RWPE1 (cell line): ENCODE measurements around the gene UCKL1.
"Not testable (repeated sequence)": the region's sequence is repeated elsewhere in the genome, so short reads cannot be mapped to it uniquely, and the experiment has no call there.

Source experiments
- CTCF ChIA-PET: fragments of 350-600 bp; sonication (Branson Sonifier 250); formaldehyde crosslinking; extraction: SDS; loops from one replicate; lab custom pipeline; 2021; lab: Yijun Ruan, JAX
- POLR2A ChIA-PET: fragments of 400-600 bp; formaldehyde crosslinking; extraction: SDS; loops from one replicate; lab custom pipeline; 2020; ENCODE audit warnings: antibody characterized with exemption; ENCODE audit not compliant: low non-redundant PET; lab: Yijun Ruan, JAX
- DNase-seq: peaks from one replicate; pipeline ENCODE4 v3.0.0; 2012; ENCODE audit warnings: low spot score
- H3K27ac ChIP-seq: fragments of 450-650 bp; 2 replicates; pipeline ENCODE4 v1.5.1; 2017
- TF ChIP-seq, protein P1 (sequence below): fragments of 450-650 bp; conservative IDR thresholded peaks from 2 replicates; pipeline ENCODE4 v1.5.1; 2017; ENCODE audit warnings: low read depth, mild to moderate bottlenecking

The UCKL1 gene

DNA sequence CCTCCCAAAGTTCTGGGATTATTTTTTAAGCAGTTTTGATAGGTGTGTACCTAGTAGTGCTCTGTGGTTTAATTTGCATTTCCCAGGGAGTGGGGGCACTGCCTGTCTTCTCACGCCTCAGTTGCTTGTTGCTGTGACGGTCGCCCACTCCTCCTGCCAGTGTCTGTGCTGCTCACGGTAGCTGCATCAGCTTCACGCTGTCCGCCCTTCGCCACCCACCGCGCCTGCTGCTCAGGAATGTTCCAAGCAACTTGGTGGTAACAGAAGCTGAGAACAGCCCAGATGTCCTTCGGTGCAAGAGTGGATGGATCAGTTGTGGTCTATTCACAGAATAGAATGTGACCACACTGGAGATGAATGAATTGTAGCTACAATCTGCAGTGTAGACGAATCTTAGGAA is 38.4 kb downstream of the UCKL1 start:
- H3K27ac ChIP-seq = peak overlapping the region; percentile 5
- ChIA-PET POLR2A (no interaction called here), CTCF (no interaction called here)
- no peak for DNase-seq
- TF ChIP-seq, protein P1, sequence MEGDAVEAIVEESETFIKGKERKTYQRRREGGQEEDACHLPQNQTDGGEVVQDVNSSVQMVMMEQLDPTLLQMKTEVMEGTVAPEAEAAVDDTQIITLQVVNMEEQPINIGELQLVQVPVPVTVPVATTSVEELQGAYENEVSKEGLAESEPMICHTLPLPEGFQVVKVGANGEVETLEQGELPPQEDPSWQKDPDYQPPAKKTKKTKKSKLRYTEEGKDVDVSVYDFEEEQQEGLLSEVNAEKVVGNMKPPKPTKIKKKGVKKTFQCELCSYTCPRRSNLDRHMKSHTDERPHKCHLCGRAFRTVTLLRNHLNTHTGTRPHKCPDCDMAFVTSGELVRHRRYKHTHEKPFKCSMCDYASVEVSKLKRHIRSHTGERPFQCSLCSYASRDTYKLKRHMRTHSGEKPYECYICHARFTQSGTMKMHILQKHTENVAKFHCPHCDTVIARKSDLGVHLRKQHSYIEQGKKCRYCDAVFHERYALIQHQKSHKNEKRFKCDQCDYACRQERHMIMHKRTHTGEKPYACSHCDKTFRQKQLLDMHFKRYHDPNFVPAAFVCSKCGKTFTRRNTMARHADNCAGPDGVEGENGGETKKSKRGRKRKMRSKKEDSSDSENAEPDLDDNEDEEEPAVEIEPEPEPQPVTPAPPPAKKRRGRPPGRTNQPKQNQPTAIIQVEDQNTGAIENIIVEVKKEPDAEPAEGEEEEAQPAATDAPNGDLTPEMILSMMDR = no peak

DNA sequence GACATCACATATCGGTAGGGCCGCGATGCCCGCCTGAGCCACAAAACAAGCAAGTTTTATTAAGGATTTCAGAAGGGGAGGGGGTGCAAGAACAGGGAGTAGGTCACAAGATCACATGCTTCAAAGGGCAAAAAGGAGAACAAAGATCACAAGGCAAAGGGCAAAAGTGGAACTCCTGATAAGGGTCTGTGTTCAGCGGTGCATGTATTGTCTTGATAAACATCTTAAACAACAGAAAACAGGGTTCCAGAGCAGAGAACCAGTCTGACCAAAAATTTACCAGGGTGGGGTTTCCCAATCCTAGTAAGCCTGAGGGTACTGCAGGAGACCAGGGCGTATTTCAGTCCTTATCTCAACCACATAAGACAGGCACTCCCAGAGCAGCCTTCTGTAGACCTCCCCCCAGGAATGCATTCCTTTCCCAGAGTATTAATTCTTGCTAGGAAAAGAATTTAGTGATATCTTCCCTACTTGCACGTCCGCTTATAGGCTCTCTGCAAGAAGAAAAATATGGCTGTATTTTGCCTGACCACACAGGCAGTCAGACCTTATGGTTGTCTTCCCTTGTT is 39.8 kb downstream of the UCKL1 start:
- POLR2A ChIA-PET, DNase-seq: not testable (repeated sequence)
- CTCF ChIA-PET = interaction anchor here (0.6 to 0.7 kb wide), 2 partner anchors 298 to 338 kb away, joined by 3 to 4 read pairs; no protein-coding TSS in a partner anchor
- H3K27ac ChIP-seq = peak overlapping the region; percentile 14; the same call in 1 of the 2 replicates

DNA sequence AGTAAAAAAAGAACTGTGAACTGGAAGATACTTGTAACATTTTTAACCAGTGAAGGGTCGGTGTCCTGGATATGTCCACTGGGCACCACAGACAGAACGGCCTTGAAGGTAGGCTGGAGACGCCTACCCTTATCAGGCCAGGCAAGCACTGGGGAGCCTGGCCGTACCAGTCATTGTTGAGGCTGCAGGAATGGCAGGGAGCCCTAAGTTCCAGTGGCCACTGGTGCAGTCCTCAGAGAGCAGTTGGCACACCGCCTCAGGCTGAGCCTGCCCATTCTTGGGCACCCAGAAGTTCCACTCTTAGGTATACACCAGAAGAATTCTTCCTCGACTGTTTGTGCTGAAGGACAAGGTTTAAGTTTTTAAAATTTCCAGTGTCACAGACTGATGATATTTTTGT is 40.7 kb downstream of the UCKL1 start:
- peak overlapping the region; percentile 14 for H3K27ac ChIP-seq
- no peak for DNase-seq
- CTCF ChIA-PET = interaction anchor here (0.6 to 0.7 kb wide), 4 partner anchors 18 to 606 kb away, joined by 3 read pairs; no protein-coding TSS in a partner anchor
- TF ChIP-seq, protein P1 = no peak
- POLR2A ChIA-PET = no interaction called here

DNA sequence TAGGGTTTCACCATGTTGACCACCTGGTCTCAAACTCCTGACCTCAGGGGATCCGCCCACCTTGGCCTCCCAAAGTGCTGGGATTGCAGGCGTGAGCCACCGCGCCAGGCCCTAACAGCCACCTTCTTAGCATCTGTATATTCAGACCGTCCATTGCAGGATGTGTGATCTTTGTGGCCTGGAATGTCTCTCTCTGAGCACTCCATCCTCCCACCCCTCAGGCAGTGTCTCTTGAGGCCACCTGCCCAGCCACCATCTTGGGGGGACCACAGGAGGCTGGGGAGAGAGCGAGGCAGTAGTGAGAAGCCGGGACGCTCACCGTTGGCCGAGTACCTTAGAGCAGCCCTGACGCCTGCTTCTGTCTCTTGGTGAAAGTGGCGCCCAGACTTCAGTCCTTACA is 42.4 kb downstream of the UCKL1 start:
- TF ChIP-seq, protein P1 = no peak
- CTCF ChIA-PET = interaction anchor here (0.5 to 0.6 kb wide), 2 partner anchors 12 to 14 kb away, joined by 3 to 7 read pairs; no protein-coding TSS in a partner anchor
- POLR2A ChIA-PET = no interaction called here
- no peak for DNase-seq
- peak overlapping the region; percentile 88 for H3K27ac ChIP-seq

DNA sequence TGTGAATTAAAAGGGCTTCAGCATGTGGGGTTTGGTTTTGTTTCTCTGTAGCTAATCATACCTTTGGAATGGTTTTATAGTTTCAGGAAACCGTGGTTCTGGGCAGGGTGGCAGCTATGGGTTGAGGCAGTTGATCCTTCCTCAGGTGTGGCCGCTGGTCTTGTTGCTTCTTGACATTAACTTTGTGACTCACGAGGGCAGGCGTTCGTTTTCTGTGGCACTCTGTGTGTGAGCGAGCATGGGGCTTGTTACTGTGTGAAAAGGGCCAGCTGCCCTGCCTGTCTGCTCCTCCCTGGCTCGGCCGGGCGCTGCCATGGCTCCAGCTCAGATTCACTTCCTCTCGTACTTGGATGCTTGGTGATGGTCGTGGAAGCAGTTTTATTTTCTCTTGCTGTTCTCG is 45.0 kb downstream of the UCKL1 start:
- peak overlapping the region; percentile 88 for H3K27ac ChIP-seq
- POLR2A ChIA-PET = interaction anchor here (0.9 to 1.3 kb wide), 2 partner anchors 46 to 372 kb away, joined by 3 to 10 read pairs; partner anchors contain the start of gene TPD52L2
- TF ChIP-seq, protein P1 = no peak
- peak; percentile 97 for DNase-seq
- CTCF ChIA-PET = interaction anchor here (0.7 to 0.8 kb wide), 2 partner anchors 62 to 415 kb away, joined by 3 to 5 read pairs; no protein-coding TSS in a partner anchor

DNA sequence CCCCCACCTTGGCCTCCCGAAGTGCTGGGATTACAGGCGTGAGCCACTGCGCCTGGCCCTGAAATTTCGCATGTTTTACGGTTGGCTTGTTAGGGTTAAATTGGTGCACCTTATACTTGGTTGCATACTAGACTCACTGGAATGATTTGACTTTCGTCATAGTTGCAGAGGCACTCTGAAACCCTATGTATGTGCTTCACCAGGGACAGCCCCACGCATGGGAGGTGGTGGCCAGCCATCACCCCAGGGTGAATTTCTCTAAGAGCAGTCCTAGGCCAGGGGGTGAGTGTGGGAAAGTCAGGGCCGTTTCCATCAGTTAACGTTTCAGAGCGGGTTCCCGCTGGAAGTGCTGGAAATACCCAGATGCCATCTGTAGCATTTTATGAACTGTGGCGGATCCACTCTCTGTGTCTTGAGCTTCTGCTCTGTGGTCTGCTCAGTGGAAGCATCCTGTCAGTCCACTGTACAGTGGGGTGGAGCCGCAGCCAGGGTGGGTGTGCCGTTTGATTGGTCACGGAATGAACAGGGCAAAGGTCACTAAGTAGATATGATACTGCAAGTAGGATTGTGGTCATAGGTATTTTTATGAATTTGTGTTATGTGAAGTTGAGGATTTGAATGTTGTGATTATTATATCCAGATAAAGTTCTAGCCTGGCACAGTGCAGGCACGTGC is 48.1 kb downstream of the UCKL1 start:
- TF ChIP-seq, protein P1 = no peak
- H3K27ac ChIP-seq = peak overlapping the region; percentile 88
- no peak for DNase-seq
- ChIA-PET CTCF (interaction anchor here (0.6 to 1.0 kb wide), 3 partner anchors 12 to 21 kb away, joined by 3 read pairs; no protein-coding TSS in a partner anchor), POLR2A (no interaction called here)
